ENCODE measurements around the gene NLN. TPM values are rescaled to one million over a fixed set of nuclear protein-coding genes. Genes with fewer than 3 reads are reported as not detected.
"Not testable (repeated sequence)": the region's sequence is repeated elsewhere in the genome, so short reads cannot be mapped to it uniquely, and the experiment has no call there.

NLN gene
- total and polyA plus RNA-seq, 12 donors: 0.77 to 14.1 (median 6.9) TPM

GRCh38 chr5:65767565-65767964, 45.6 kb downstream of the NLN start:
- TF ChIP-seq POLR2A (IDR thresholded peaks at IDR 0.05): no peak
- TF ChIP-seq, protein P1, sequence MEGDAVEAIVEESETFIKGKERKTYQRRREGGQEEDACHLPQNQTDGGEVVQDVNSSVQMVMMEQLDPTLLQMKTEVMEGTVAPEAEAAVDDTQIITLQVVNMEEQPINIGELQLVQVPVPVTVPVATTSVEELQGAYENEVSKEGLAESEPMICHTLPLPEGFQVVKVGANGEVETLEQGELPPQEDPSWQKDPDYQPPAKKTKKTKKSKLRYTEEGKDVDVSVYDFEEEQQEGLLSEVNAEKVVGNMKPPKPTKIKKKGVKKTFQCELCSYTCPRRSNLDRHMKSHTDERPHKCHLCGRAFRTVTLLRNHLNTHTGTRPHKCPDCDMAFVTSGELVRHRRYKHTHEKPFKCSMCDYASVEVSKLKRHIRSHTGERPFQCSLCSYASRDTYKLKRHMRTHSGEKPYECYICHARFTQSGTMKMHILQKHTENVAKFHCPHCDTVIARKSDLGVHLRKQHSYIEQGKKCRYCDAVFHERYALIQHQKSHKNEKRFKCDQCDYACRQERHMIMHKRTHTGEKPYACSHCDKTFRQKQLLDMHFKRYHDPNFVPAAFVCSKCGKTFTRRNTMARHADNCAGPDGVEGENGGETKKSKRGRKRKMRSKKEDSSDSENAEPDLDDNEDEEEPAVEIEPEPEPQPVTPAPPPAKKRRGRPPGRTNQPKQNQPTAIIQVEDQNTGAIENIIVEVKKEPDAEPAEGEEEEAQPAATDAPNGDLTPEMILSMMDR (IDR thresholded peaks at IDR 0.05): no peak
- intact Hi-C loops (cut with DNase I): no loop called here
- H3K4me1 ChIP-seq (replicated peaks in 1 of 2): no peaks in the 10 kb centered on the region
- WGBS, 4 donors: 83 to 93% (median 90%) methylated on average over 1 of the region's 1 CpG
- no peaks in the 10 kb centered on the region for H3K36me3 ChIP-seq (replicated peaks in 1 of 2)
- H3K27me3 ChIP-seq: no peaks in the 10 kb centered on the region
- DNase-seq: no peak
- H3K4me3 ChIP-seq: no peak overlapping the region
- H3K9me3 ChIP-seq (replicated peaks in 1 of 3): no peaks in the 10 kb centered on the region
- no peak overlapping the region for H3K27ac ChIP-seq

- intact Hi-C loops (cut with DNase I): no loop called here
- H3K27ac ChIP-seq: no peak overlapping the region
- WGBS, 4 donors: 95 to 98% (median 97%) methylated on average over 7 of the region's 7 CpGs
- no peak overlapping the region for H3K4me3 ChIP-seq
- no peak for DNase-seq
- no peaks in the 10 kb centered on the region for H3K4me1 ChIP-seq (replicated peaks in 1 of 2)
- no peaks in the 10 kb centered on the region for H3K36me3 ChIP-seq (replicated peaks in 1 of 2)
- no peaks in the 10 kb centered on the region for H3K9me3 ChIP-seq (replicated peaks in 1 of 3)
- no peak for TF ChIP-seq POLR2A (IDR thresholded peaks at IDR 0.05)
- TF ChIP-seq, protein P1 (IDR thresholded peaks at IDR 0.05): no peak
- H3K27me3 ChIP-seq: no peaks in the 10 kb centered on the region
Measured at GRCh38 chr5:65768723-65769346, 46.8 kb downstream of the NLN start.

- H3K9me3 ChIP-seq (replicated peaks in 1 of 3): no peaks in the 10 kb centered on the region
- no peak overlapping the region for H3K27ac ChIP-seq
- TF ChIP-seq, protein P1 (IDR thresholded peaks at IDR 0.05): no peak
- TF ChIP-seq POLR2A (IDR thresholded peaks at IDR 0.05): no peak
- H3K27me3 ChIP-seq: no peaks in the 10 kb centered on the region
- intact Hi-C loops (cut with DNase I): no loop called here
- no peaks in the 10 kb centered on the region for H3K4me1 ChIP-seq (replicated peaks in 1 of 2)
- no peaks in the 10 kb centered on the region for H3K36me3 ChIP-seq (replicated peaks in 1 of 2)
- WGBS, 4 donors: 23 to 62% (median 28%) methylated on average over 1 of the region's 1 CpG
- no peak overlapping the region for H3K4me3 ChIP-seq
- DNase-seq: peak in 2 of 7 donors; percentile 4 to 7
Measured at GRCh38 chr5:65769539-65769938, 47.5 kb downstream of the NLN start.

- TF ChIP-seq, protein P1 (IDR thresholded peaks at IDR 0.05): no peak
- TF ChIP-seq POLR2A (IDR thresholded peaks at IDR 0.05): no peak
Measured at GRCh38 chr5:65771266-65771665, 49.3 kb downstream of the NLN start.

GRCh38 chr5:65772963-65773362, 51.0 kb downstream of the NLN start:
- H3K27ac ChIP-seq; H3K9me3 ChIP-seq (replicated peaks in 1 of 3); intact Hi-C loops (cut with DNase I); DNase-seq; H3K36me3 ChIP-seq (replicated peaks in 1 of 2); H3K27me3 ChIP-seq; H3K4me1 ChIP-seq (replicated peaks in 1 of 2); H3K4me3 ChIP-seq: not testable (repeated sequence)
- WGBS, 4 donors: 96 to 100% (median 98%) methylated on average over 2 of the region's 2 CpGs

More at GRCh38 chr5:65771266-65771665, 49.3 kb downstream of the NLN start:
- no peak for DNase-seq
- intact Hi-C loops (cut with DNase I): no loop called here
- H3K4me1 ChIP-seq (replicated peaks in 1 of 2): no peaks in the 10 kb centered on the region
- 91 to 95% (median 94%) methylated on average over 2 of the region's 2 CpGs for WGBS, 4 donors
- no peaks in the 10 kb centered on the region for H3K36me3 ChIP-seq (replicated peaks in 1 of 2)
- no peaks in the 10 kb centered on the region for H3K9me3 ChIP-seq (replicated peaks in 1 of 3)
- H3K4me3 ChIP-seq: no peak overlapping the region
- H3K27me3 ChIP-seq: no peaks in the 10 kb centered on the region
- no peak overlapping the region for H3K27ac ChIP-seq

All from adrenal gland (tissue), 12 donors.